Measurements from ENCODE around the gene USP17L12. TPM values are rescaled to one million over a fixed set of nuclear protein-coding genes. Genes with fewer than 3 reads are reported as not detected.
"Not testable (repeated sequence)": the region's sequence is repeated elsewhere in the genome, so short reads cannot be mapped to it uniquely, and the experiment has no call there.

Gene USP17L12
- total RNA-seq, 2 donors from 2014 or later = not detected

DNA sequence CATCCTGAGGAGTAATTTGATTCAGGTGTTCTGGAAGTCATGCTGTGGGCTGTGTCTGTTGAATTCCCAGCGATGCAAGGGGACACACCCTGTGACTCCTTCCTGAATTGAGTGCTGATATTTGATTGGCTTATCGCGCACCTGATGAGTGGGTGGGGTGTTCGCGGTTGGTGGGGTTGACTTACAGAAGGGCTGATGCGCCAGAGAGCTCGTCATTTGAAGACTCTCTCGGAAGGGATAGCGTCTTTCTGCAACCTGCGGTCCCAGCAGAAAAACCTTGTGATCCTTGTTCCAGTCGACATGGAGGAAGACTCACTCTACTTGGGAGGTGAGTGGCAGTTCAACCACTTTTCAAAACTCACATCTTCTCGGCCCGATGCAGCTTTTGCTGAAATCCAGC, 42.6 kb downstream of the USP17L12 start, which contains the start of gene USP17L21:
TSS of gene USP17L21 (plus strand) at position 301 of the 400 bp plus-strand sequence. CDS start at position 301, 0 bp downstream.
- DNase-seq (ENCODE audit: low spot score) = not testable (repeated sequence)

DNA sequence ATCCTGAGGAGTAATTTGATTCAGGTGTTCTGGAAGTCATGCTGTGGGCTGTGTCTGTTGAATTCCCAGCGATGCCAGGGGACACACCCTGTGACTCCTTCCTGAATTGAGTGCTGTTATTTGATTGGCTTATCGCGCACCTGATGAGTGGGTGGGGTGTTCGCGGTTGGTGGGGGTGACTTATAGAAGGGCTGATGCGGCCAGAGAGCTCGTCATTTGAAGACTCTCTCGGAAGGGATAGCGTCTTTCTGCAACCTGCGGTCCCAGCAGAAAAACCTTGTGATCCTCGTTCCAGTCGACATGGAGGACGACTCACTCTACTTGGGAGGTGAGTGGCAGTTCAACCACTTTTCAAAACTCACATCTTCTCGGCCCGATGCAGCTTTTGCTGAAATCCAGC, 47.4 kb downstream of the USP17L12 start, which contains the start of gene USP17L22:
TSS of gene USP17L22 (plus strand) at position 301 of the 400 bp plus-strand sequence. CDS start at position 301, 0 bp downstream.
- not testable (repeated sequence) for H3K36me3 ChIP-seq; DNase-seq (ENCODE audit: low spot score); H3K27me3 ChIP-seq (replicated peaks; ENCODE audit: insufficient read depth); ATAC-seq (ENCODE audit: insufficient number of reproducible peaks, low FRiP score, low read depth); H3K4me3 ChIP-seq; H3K9me3 ChIP-seq; H3K27ac ChIP-seq; H3K4me1 ChIP-seq (ENCODE audit: control insufficient read depth in 1 of 2, low read depth in 2 of 2)

More for the DNA sequence above, 42.6 kb downstream of the USP17L12 start, which contains the start of gene USP17L21:
- not testable (repeated sequence) for H3K9me3 ChIP-seq; H3K27me3 ChIP-seq (replicated peaks; ENCODE audit: insufficient read depth); ATAC-seq (ENCODE audit: insufficient number of reproducible peaks, low FRiP score, low read depth); H3K4me1 ChIP-seq (ENCODE audit: control insufficient read depth in 1 of 2, low read depth in 2 of 2); H3K27ac ChIP-seq; H3K4me3 ChIP-seq; H3K36me3 ChIP-seq

Other genes starting within 250 kb of the USP17L12 start
- not detected for gene FAM90A26, start 49.7 kb upstream of the USP17L12 start, total RNA-seq
- not detected for gene USP17L10, start 9.5 kb upstream of the USP17L12 start, total RNA-seq
- not detected for gene USP17L11, start 4.7 kb upstream of the USP17L12 start, total RNA-seq
- gene USP17L13, start 4.7 kb downstream of the USP17L12 start, total RNA-seq = not detected
- gene USP17L15, start 14.2 kb downstream of the USP17L12 start, total RNA-seq = not detected
- not detected for gene USP17L17, start 23.7 kb downstream of the USP17L12 start, total RNA-seq
- not detected for gene USP17L18, start 28.5 kb downstream of the USP17L12 start, total RNA-seq
- gene USP17L19, start 33.2 kb downstream of the USP17L12 start, total RNA-seq = not detected
- not detected for gene USP17L20, start 38.0 kb downstream of the USP17L12 start, total RNA-seq
- gene USP17L21, start 42.7 kb downstream of the USP17L12 start, total RNA-seq = not detected
- not detected for gene USP17L22, start 47.5 kb downstream of the USP17L12 start, total RNA-seq
- not detected for gene USP17L24, start 105.0 kb downstream of the USP17L12 start, total RNA-seq
- not detected for gene USP17L25, start 109.8 kb downstream of the USP17L12 start, total RNA-seq
- gene USP17L26, start 114.5 kb downstream of the USP17L12 start, total RNA-seq = not detected
- not detected for gene USP17L5, start 119.3 kb downstream of the USP17L12 start, total RNA-seq
- gene USP17L27, start 124.0 kb downstream of the USP17L12 start, total RNA-seq = not detected
- not detected for gene USP17L28, start 128.7 kb downstream of the USP17L12 start, total RNA-seq
- not detected for gene USP17L29, start 133.5 kb downstream of the USP17L12 start, total RNA-seq
- gene USP17L30, start 143.0 kb downstream of the USP17L12 start, total RNA-seq = not detected
- not detected for gene DEFB131A, start 224.3 kb downstream of the USP17L12 start, total RNA-seq

Measured in thoracic aorta (tissue), 2 donors.